Liver (tissue), 9 donors: ENCODE data around the gene ELK4. TPM values are rescaled to one million over a fixed set of nuclear protein-coding genes. Genes with fewer than 3 reads are reported as not detected.

Experiments
- DNase-seq: peaks from one replicate; pipeline ENCODE4 v3.0.0-alpha.2; 2017; ENCODE audit warnings: low spot score
- H3K27ac ChIP-seq, 2 donors: one replicate each; pipeline ENCODE4 v1.7.0; 2013; ENCODE audit warnings: inconsistent platforms in 2 of 2, low read length in 2 of 2, control low read depth in 1 of 2, low read depth in 1 of 2, mild to moderate bottlenecking in 1 of 2
- H3K27me3 ChIP-seq, 4 donors: one replicate each; pipeline versions ENCODE4 v1.6.1 to v1.7.0; 2013; ENCODE audit warnings: low read length in 3 of 4, inconsistent platforms in 1 of 4, mild to moderate bottlenecking in 1 of 4, moderate library complexity in 1 of 4; ENCODE audit not compliant: control insufficient read depth in 4 of 4, insufficient read depth in 4 of 4
- H3K36me3 ChIP-seq, 4 donors: one replicate each; pipeline versions ENCODE4 v1.6.1 to v1.7.0; 2013; ENCODE audit warnings: low read length in 3 of 4, mild to moderate bottlenecking in 3 of 4, low read depth in 1 of 4, moderate library complexity in 1 of 4; ENCODE audit not compliant: control insufficient read depth in 4 of 4, insufficient read depth in 3 of 4
- H3K4me1 ChIP-seq, 4 donors: one replicate each; pipeline versions ENCODE4 v1.6.1 to v1.7.0; 2013; ENCODE audit warnings: low read length in 3 of 4, mild to moderate bottlenecking in 3 of 4, moderate library complexity in 1 of 4; ENCODE audit not compliant: control insufficient read depth in 4 of 4, insufficient read depth in 4 of 4
- H3K4me3 ChIP-seq, 3 donors: one replicate each; pipeline versions ENCODE4 v1.6.1 to v1.7.0; 2013; ENCODE audit warnings: low read length in 3 of 3, control low read depth in 1 of 3, low read depth in 1 of 3, mild to moderate bottlenecking in 1 of 3
- H3K9ac ChIP-seq, 2 donors: one replicate each; pipeline ENCODE4 v1.7.0; 2013; ENCODE audit warnings: low read length in 2 of 2, mild to moderate bottlenecking in 2 of 2, moderate library complexity in 2 of 2, control low read depth in 1 of 2, low read depth in 1 of 2
- H3K9me3 ChIP-seq, 4 donors: one replicate each; pipeline versions ENCODE4 v1.6.1 to v1.7.0; 2013; ENCODE audit warnings: low read length in 3 of 4; ENCODE audit not compliant: control insufficient read depth in 4 of 4
- EGR1 ChIP-seq, 2 donors: IDR thresholded peaks; 2 replicates each; pipeline ENCODE4 v1.6.1; 2016 to 2018; ENCODE audit warnings: antibody characterized with exemption in 2 of 2, low read depth in 2 of 2
- FOXA1 ChIP-seq: IDR thresholded peaks from 2 replicates; pipeline ENCODE4 v1.6.1; 2016; ENCODE audit warnings: antibody characterized with exemption
- FOXA2 ChIP-seq: IDR thresholded peaks from 2 replicates; pipeline ENCODE4 v1.6.1; 2016; ENCODE audit warnings: antibody characterized with exemption
- GABPA ChIP-seq, 2 donors: IDR thresholded peaks in 1 of 2; conservative IDR thresholded peaks in 1 of 2; 2 replicates each; pipeline ENCODE4 v1.6.1; 2016; ENCODE audit warnings: antibody characterized with exemption in 2 of 2, mild to moderate bottlenecking in 1 of 2, moderate library complexity in 1 of 2
- HNF4A ChIP-seq, 2 donors: conservative IDR thresholded peaks; 2 replicates each; pipeline ENCODE4 v1.6.1; 2016; ENCODE audit warnings: antibody characterized with exemption in 2 of 2, mild to moderate bottlenecking in 2 of 2
- HNF4G ChIP-seq: IDR thresholded peaks from 2 replicates; pipeline ENCODE4 v1.6.1; 2016; ENCODE audit warnings: antibody characterized with exemption
- JUND ChIP-seq, 2 donors: IDR thresholded peaks; 2 replicates each; pipeline ENCODE4 v1.6.1; 2016; ENCODE audit warnings: antibody characterized with exemption in 2 of 2
- NR2F2 ChIP-seq: IDR thresholded peaks from 2 replicates; pipeline ENCODE4 v1.6.1; 2016; ENCODE audit warnings: antibody characterized with exemption
- RXRA ChIP-seq, 2 donors: IDR thresholded peaks; 2 replicates each; pipeline ENCODE4 v1.6.1; 2017 to 2018; ENCODE audit warnings: antibody characterized with exemption in 2 of 2, mild to moderate bottlenecking in 1 of 2
- SP1 ChIP-seq: IDR thresholded peaks from 2 replicates; pipeline ENCODE4 v1.6.1; 2018; ENCODE audit warnings: antibody characterized with exemption, mild to moderate bottlenecking
- TAF1 ChIP-seq: conservative IDR thresholded peaks from 2 replicates; pipeline ENCODE4 v1.6.1; 2016; ENCODE audit warnings: antibody characterized with exemption, mild to moderate bottlenecking
- WGBS: extraction: QIAGEN DNeasy Blood & Tissue Kit; methylation state at CpG from one replicate; pipeline ENCODE4 v1.1.7; 2013; 5-methylcytosine and 5-hydroxymethylcytosine counted together
- polyA plus RNA-seq, 2 donors: library from polyadenylated mRNA; stranded (reverse) in 1 of 2; unstranded in 1 of 2; fragments of 200-250 nt in 1 of 2; fragments of >200 nt in 1 of 2; fragmentation: Nextera tagmentation in 1 of 2; extraction: Ambion mirVana in 1 of 2; gene quantifications; one replicate each; pipeline versions ENCODE4 v1.2.1 to v1.2.3, GENCODE V29; 2013 to 2015
- total RNA-seq, 2 donors: library from RNA; depleted of rRNA; stranded (reverse); fragments of >200 nt; gene quantifications; one replicate each; pipeline ENCODE4 v1.2.3, GENCODE V29; 2014
- TF ChIP-seq, protein P1 (sequence below): IDR thresholded peaks from 2 replicates; pipeline ENCODE4 v1.6.1; 2016; ENCODE audit warnings: antibody characterized with exemption
- TF ChIP-seq, protein P2 (sequence below): IDR thresholded peaks from 2 replicates; pipeline ENCODE4 v1.6.1; 2016; ENCODE audit warnings: antibody characterized with exemption
- TF ChIP-seq, protein P3 (sequence below): IDR thresholded peaks from 2 replicates; pipeline ENCODE4 v1.6.1; 2016; ENCODE audit warnings: antibody characterized with exemption, mild to moderate bottlenecking
- donor health status: healthy.
- donor health status: healthy.
- donor health status: healthy.
- donor health status: healthy.
- donor health status: healthy.

ELK4 gene
- total and polyA plus RNA-seq, 4 donors = 3.5 to 20.2 (median 6.9) TPM

DNA sequence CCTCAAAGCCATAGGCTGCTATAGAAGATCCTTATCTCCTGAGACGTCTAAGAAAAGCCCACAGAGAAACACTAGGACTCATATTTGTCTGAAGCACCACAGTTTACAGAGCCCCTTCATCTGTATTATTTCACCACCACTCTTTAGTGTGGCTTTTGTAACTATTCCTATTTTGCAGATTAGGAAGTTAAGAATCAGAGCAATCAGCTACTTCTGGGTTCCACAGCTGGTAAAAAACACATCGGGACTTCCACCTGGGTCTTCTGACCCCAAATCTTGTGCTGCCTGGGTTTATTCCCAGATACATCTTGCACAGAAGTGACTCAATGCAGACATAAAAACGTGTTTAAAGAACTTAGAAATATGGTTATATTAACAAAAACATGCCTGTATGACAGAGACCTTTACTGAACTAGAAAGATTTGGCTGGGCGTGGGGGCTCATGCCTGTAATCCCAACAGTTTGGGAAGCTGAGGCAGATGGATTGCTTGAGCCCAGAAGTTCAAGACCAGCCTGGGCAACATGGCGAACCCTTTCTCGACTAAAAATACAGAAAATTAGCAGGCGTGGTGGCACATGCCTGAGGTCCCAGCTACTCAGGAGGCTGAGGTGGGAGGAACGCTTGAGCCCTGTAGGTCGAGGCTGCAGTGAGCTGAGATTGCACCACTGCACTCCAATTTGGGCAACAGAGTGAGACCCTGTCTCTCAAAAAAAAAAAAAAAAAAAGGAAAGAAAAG, 40.9 kb downstream of the ELK4 start:
- Histone ChIP-seq H3K27ac (no peak overlapping the region), H3K4me1 (peaks cover 2 to 8% (median 5%) of the 10 kb centered on the region in 4 donors), H3K9ac (no peak overlapping the region), H3K9me3 (no peaks in the 10 kb centered on the region), H3K4me3 (no peak overlapping the region), H3K36me3 (no peaks in the 10 kb centered on the region), H3K27me3 (no peaks in the 10 kb centered on the region)
- 70% methylated on average over 9 of the region's 9 CpGs for WGBS
- TF ChIP-seq GABPA (IDR thresholded peaks at IDR 0.05 in 1 of 2, conservative IDR thresholded peaks at IDR 0.05 in 1 of 2) (no peak), SP1 (no peak), NR2F2 (no peak), EGR1 (IDR thresholded peaks at IDR 0.05; ENCODE audit: low read depth in 2 of 2) (no peak)
- TF ChIP-seq, protein P1, sequence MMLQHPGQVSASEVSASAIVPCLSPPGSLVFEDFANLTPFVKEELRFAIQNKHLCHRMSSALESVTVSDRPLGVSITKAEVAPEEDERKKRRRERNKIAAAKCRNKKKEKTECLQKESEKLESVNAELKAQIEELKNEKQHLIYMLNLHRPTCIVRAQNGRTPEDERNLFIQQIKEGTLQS = no peak
- no peak for DNase-seq

DNA sequence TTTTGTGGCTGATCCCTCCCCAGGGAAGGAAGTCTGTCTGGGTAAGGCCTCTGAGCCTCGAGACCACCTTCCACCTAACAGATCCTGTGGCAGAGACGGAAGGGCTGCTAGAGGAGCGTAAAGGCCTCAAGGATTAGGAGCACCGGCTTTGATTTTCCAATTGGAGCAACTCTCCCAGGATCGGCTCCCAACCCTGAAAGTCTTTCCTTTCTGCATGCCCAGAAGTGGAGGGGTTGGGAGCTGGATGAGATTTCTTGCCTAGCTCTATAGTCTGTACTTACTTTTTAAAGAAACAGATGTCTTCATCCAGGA, 41.4 kb downstream of the ELK4 start:
- H3K9me3 ChIP-seq = no peaks in the 10 kb centered on the region
- no peaks in the 10 kb centered on the region for H3K27me3 ChIP-seq
- no peak overlapping the region for H3K9ac ChIP-seq
- WGBS = 86% methylated on average over 5 of the region's 5 CpGs
- no peaks in the 10 kb centered on the region for H3K36me3 ChIP-seq
- peaks cover 2 to 8% (median 5%) of the 10 kb centered on the region in 4 donors for H3K4me1 ChIP-seq
- H3K4me3 ChIP-seq = no peak overlapping the region
- TF ChIP-seq, protein P2, sequence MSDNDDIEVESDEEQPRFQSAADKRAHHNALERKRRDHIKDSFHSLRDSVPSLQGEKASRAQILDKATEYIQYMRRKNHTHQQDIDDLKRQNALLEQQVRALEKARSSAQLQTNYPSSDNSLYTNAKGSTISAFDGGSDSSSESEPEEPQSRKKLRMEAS = no peak
- no peak for TF ChIP-seq TAF1
- no peak for DNase-seq
- H3K27ac ChIP-seq = no peak overlapping the region

DNA sequence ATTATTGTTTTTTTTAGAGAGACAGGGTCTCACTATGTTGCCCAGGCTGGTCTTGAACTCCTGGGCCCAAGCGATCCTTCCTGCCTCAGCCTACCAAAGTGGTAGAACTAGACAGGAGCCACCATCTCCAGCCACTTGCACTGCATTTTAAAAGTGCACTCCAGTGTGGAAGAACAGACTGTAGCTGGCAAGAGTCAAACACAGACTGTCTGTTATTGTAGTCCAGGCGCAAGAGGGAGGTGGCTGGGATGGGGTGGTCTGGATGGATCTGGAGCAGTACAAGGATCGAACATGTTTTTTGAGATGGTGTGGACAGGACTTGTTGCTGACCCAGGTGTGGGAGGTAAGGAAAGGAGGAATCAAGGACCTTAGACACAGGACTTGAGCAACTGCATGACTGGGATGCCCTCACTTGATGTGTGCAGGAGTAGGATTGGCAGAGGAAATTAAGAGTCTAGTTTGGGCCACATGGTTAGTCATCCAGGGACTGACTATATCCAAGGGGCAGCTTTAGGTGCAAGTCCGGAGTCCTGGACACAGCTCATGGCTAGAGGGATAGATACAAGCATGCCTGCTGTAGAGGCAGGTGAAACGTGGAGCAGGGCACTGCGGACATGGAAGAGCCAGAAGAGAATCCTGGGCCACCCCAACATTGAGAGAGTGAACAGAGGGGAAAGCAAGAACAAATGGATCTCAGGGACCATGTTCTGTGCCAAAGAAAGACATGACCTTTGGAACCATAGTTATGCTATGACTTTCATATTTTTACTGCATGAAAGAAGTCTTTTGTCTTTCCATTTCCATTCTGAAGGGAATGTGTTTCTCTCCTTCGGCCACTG, 42.0 kb downstream of the ELK4 start:
- no peak for DNase-seq
- no peaks in the 10 kb centered on the region for H3K27me3 ChIP-seq
- H3K9me3 ChIP-seq = no peaks in the 10 kb centered on the region
- no peaks in the 10 kb centered on the region for H3K36me3 ChIP-seq
- H3K27ac ChIP-seq = no peak overlapping the region
- TF ChIP-seq HNF4G = no peak
- TF ChIP-seq FOXA1 = no peak
- no peak for TF ChIP-seq JUND (IDR thresholded peaks at IDR 0.05)
- TF ChIP-seq, protein P2 = no peak
- TF ChIP-seq TAF1 = no peak
- TF ChIP-seq HNF4A (conservative IDR thresholded peaks at IDR 0.05) = no peak
- H3K9ac ChIP-seq = no peak overlapping the region
- H3K4me3 ChIP-seq = no peak overlapping the region
- WGBS = 88% methylated on average over 7 of the region's 7 CpGs
- peaks cover 2 to 8% (median 5%) of the 10 kb centered on the region in 4 donors for H3K4me1 ChIP-seq

DNA sequence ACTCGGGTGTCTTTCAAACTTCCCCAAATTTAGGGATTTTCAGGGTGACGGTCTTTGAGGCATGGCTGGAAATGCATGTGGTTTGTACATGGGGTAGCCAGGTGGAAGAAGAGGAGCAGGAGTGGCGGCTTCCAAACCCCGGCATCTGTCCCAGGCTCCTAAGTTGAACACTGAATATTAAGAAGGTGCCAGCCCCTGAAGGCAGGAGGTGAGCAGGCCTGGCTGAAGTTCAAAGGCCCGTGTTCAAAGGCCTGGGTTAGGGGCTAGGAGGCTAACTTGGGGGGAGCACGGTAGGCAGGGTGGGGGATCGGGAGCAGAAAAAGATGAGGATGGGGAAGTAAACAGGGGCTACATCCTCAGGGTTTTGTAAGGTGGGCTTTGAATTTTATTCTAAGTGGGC, 42.8 kb downstream of the ELK4 start:
- H3K4me3 ChIP-seq = no peak overlapping the region
- DNase-seq = no peak
- H3K27me3 ChIP-seq = no peaks in the 10 kb centered on the region
- no peak overlapping the region for H3K27ac ChIP-seq
- H3K36me3 ChIP-seq = no peaks in the 10 kb centered on the region
- 91% methylated on average over 7 of the region's 7 CpGs for WGBS
- H3K9ac ChIP-seq = no peak overlapping the region
- no peaks in the 10 kb centered on the region for H3K9me3 ChIP-seq
- H3K4me1 ChIP-seq = peaks cover 2 to 8% (median 5%) of the 10 kb centered on the region in 4 donors
- no peak for TF ChIP-seq NR2F2
- TF ChIP-seq RXRA (IDR thresholded peaks at IDR 0.05) = no peak
- TF ChIP-seq, protein P3, sequence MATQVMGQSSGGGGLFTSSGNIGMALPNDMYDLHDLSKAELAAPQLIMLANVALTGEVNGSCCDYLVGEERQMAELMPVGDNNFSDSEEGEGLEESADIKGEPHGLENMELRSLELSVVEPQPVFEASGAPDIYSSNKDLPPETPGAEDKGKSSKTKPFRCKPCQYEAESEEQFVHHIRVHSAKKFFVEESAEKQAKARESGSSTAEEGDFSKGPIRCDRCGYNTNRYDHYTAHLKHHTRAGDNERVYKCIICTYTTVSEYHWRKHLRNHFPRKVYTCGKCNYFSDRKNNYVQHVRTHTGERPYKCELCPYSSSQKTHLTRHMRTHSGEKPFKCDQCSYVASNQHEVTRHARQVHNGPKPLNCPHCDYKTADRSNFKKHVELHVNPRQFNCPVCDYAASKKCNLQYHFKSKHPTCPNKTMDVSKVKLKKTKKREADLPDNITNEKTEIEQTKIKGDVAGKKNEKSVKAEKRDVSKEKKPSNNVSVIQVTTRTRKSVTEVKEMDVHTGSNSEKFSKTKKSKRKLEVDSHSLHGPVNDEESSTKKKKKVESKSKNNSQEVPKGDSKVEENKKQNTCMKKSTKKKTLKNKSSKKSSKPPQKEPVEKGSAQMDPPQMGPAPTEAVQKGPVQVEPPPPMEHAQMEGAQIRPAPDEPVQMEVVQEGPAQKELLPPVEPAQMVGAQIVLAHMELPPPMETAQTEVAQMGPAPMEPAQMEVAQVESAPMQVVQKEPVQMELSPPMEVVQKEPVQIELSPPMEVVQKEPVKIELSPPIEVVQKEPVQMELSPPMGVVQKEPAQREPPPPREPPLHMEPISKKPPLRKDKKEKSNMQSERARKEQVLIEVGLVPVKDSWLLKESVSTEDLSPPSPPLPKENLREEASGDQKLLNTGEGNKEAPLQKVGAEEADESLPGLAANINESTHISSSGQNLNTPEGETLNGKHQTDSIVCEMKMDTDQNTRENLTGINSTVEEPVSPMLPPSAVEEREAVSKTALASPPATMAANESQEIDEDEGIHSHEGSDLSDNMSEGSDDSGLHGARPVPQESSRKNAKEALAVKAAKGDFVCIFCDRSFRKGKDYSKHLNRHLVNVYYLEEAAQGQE = no peak
- no peak for TF ChIP-seq JUND (IDR thresholded peaks at IDR 0.05)
- TF ChIP-seq, protein P1 = no peak
- TF ChIP-seq, protein P2 = no peak
- no peak for TF ChIP-seq FOXA2
- no peak for TF ChIP-seq SP1
- TF ChIP-seq GABPA (IDR thresholded peaks at IDR 0.05 in 1 of 2, conservative IDR thresholded peaks at IDR 0.05 in 1 of 2) = no peak
- TF ChIP-seq HNF4G = no peak
- no peak for TF ChIP-seq TAF1
